ENCODE results near the gene CIRBP. TPM values are rescaled to one million over a fixed set of nuclear protein-coding genes. Genes with fewer than 3 reads are reported as not detected.

The CIRBP gene
- total and polyA plus RNA-seq, 2 experiments from 2014 or later: 202 to 361 TPM

DNA sequence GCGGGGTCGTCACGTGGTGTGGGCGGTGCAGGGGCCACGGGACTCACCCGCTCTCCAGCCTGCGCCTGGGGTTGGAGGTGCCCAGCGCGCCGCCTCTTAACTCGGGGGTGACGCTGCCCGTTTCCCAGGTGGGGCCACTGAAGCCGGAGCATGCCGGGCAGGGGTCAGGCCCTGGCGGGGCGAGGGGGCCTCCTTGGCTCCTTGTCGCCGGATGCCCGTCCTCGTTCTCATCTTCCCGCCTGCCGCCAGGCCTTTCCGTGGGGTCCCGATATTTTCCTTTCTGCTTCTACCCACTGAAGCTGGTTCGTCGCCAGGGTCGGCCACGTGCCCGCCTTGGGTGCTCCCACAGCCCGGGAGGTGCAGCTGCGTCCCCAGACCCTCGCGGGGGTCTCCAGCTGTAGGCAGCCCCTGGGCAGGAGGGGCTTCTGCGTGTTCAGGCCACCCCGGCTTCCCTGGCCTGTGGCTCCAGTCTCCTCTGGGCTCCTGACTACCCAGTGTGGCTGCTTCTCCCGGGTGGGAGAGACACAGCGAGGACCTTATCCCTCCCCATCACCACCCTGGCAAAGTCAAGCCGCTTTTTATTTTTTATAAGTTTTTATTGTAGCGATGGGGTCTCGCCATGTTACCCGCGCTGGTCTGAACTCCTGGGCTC lies 7.0 kb downstream of the CIRBP start:
- H3K36me3 ChIP-seq (replicated peaks; ENCODE audit: insufficient read depth, low read depth): peaks cover 5% of the 10 kb centered on the region
- H3K9me2 ChIP-seq (replicated peaks; ENCODE audit: insufficient read depth): no peaks in the 10 kb centered on the region
- H3K27me3 ChIP-seq: no peaks in the 10 kb centered on the region
- H4K20me1 ChIP-seq (ENCODE audit: insufficient read depth, poor library complexity, severe bottlenecking): peaks cover 35% of the 10 kb centered on the region
- peaks cover 28% of the 10 kb centered on the region for H3K4me1 ChIP-seq (ENCODE audit: insufficient read depth)
- peak overlapping the region; percentile 18 for H2AFZ ChIP-seq
- H3K79me2 ChIP-seq: peaks cover 52% of the 10 kb centered on the region
- peak overlapping the region; percentile 99 for H3K27ac ChIP-seq
- H3K9me3 ChIP-seq (ENCODE audit: low read depth): no peaks in the 10 kb centered on the region
- TF ChIP-seq, protein P1, sequence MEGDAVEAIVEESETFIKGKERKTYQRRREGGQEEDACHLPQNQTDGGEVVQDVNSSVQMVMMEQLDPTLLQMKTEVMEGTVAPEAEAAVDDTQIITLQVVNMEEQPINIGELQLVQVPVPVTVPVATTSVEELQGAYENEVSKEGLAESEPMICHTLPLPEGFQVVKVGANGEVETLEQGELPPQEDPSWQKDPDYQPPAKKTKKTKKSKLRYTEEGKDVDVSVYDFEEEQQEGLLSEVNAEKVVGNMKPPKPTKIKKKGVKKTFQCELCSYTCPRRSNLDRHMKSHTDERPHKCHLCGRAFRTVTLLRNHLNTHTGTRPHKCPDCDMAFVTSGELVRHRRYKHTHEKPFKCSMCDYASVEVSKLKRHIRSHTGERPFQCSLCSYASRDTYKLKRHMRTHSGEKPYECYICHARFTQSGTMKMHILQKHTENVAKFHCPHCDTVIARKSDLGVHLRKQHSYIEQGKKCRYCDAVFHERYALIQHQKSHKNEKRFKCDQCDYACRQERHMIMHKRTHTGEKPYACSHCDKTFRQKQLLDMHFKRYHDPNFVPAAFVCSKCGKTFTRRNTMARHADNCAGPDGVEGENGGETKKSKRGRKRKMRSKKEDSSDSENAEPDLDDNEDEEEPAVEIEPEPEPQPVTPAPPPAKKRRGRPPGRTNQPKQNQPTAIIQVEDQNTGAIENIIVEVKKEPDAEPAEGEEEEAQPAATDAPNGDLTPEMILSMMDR (IDR thresholded peaks at IDR 0.05; ENCODE audit: poor library complexity): no peak
- TF ChIP-seq EZH2 (IDR thresholded peaks at IDR 0.05; ENCODE audit: borderline replicate concordance): no peak
- TF ChIP-seq EZH2phosphoT487 (IDR thresholded peaks at IDR 0.05; ENCODE audit: low read depth, severe bottlenecking, unreplicated experiment): no peak
- WGBS (ENCODE audit: low lambda C conversion rate, missing lambda C conversion rate): 24% methylated on average over 35 of the region's 43 CpGs
- no peak for DNase-seq (ENCODE audit: low spot score)
- H3K4me3 ChIP-seq: peak overlapping the region; percentile 21
- H3K4me2 ChIP-seq: peak overlapping the region; percentile 89

DNA sequence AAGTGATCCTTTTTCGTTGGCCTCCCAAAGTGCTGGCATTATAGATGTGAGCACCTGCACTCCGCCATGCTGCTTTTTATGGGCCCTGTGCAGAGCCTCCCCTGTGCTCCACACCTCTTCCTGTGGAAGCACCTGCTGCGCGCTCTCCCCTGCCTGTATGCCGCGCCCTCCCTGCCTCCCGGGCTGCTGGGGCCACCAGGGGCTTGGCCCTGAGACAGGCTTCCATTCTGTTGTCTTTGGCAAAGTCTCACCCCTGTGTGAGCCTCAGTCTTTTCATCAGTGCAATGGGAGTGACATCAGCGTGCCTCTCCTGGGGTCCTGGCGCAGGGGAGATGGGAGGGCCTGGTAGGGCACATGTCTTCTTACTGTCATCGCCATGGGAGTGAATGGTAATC lies 7.5 kb downstream of the CIRBP start:
- Histone ChIP-seq H2AFZ (no peak overlapping the region), H3K36me3 (replicated peaks; ENCODE audit: insufficient read depth, low read depth) (peaks cover 5% of the 10 kb centered on the region), H3K9me3 (ENCODE audit: low read depth) (no peaks in the 10 kb centered on the region), H3K9me2 (replicated peaks; ENCODE audit: insufficient read depth) (no peaks in the 10 kb centered on the region), H3K4me2 (peak overlapping the region; percentile 89), H3K27me3 (no peaks in the 10 kb centered on the region), H4K20me1 (ENCODE audit: insufficient read depth, poor library complexity, severe bottlenecking) (peaks cover 29% of the 10 kb centered on the region), H3K79me2 (peaks cover 47% of the 10 kb centered on the region), H3K27ac (peak overlapping the region; percentile 99), H3K4me1 (ENCODE audit: insufficient read depth) (peaks cover 25% of the 10 kb centered on the region), H3K4me3 (no peak overlapping the region)
- no peak for TF ChIP-seq EZH2 (IDR thresholded peaks at IDR 0.05; ENCODE audit: borderline replicate concordance)
- TF ChIP-seq EZH2phosphoT487 (IDR thresholded peaks at IDR 0.05; ENCODE audit: low read depth, severe bottlenecking, unreplicated experiment): no peak
- TF ChIP-seq, protein P1 (IDR thresholded peaks at IDR 0.05; ENCODE audit: poor library complexity): no peak
- DNase-seq (ENCODE audit: low spot score): no peak
- WGBS (ENCODE audit: low lambda C conversion rate, missing lambda C conversion rate): 86% methylated on average over 10 of the region's 10 CpGs

DNA sequence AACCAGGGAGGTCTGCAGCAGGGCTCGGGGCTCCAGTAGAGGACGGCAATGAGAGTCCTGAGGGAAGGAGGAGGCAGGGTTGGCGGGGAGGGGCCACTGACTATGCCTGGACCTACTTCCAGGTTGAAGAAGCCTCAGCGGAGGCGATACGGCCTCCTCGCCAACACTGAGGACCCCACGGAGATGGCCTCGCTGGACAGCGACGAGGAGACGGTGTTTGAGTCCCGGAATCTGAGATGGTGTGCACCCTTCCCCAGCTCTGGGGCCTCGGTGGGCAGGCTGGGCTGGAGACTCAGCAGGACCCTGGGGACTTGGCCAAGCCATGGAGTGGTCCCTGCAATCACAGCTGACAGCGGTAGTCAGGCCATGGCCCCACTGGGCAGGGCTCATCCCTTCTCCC lies 7.9 kb downstream of the CIRBP start:
- Histone ChIP-seq H3K9me3 (ENCODE audit: low read depth) (no peaks in the 10 kb centered on the region), H3K9me2 (replicated peaks; ENCODE audit: insufficient read depth) (no peaks in the 10 kb centered on the region), H3K4me2 (no peak overlapping the region), H4K20me1 (ENCODE audit: insufficient read depth, poor library complexity, severe bottlenecking) (peaks cover 25% of the 10 kb centered on the region), H3K4me1 (ENCODE audit: insufficient read depth) (peaks cover 25% of the 10 kb centered on the region), H3K79me2 (peaks cover 42% of the 10 kb centered on the region), H3K4me3 (no peak overlapping the region), H3K27me3 (no peaks in the 10 kb centered on the region), H3K27ac (no peak overlapping the region), H3K36me3 (replicated peaks; ENCODE audit: insufficient read depth, low read depth) (peaks cover 5% of the 10 kb centered on the region), H2AFZ (no peak overlapping the region)
- no peak for DNase-seq (ENCODE audit: low spot score)
- TF ChIP-seq EZH2 (IDR thresholded peaks at IDR 0.05; ENCODE audit: borderline replicate concordance) (no peak), EZH2phosphoT487 (IDR thresholded peaks at IDR 0.05; ENCODE audit: low read depth, severe bottlenecking, unreplicated experiment) (no peak)
- TF ChIP-seq, protein P1 (IDR thresholded peaks at IDR 0.05; ENCODE audit: poor library complexity): no peak
- WGBS (ENCODE audit: low lambda C conversion rate, missing lambda C conversion rate): 97% methylated on average over 15 of the region's 15 CpGs
